ENCODE results near the gene ELAPOR1. TPM values are rescaled to one million over a fixed set of nuclear protein-coding genes. Genes with fewer than 3 reads are reported as not detected.

The ELAPOR1 gene
- total RNA-seq, 1 donor from 2014 or later: 0.83 TPM

GRCh38 chr1:109116286-109116685 lies 2.4 kb downstream of the ELAPOR1 start:
- Mint-ChIP-seq H3K36me3 (ENCODE audit: unreplicated experiment) (peaks cover 3% of the 10 kb centered on the region), H3K4me1 (ENCODE audit: unreplicated experiment) (peaks cover 15% of the 10 kb centered on the region), H3K27me3 (ENCODE audit: unreplicated experiment) (peaks cover 54% of the 10 kb centered on the region), H3K27ac (ENCODE audit: unreplicated experiment) (no peak overlapping the region), H3K9me3 (ENCODE audit: unreplicated experiment) (no peaks in the 10 kb centered on the region), H3K4me3 (ENCODE audit: unreplicated experiment) (no peak overlapping the region)
- DNase-seq (ENCODE audit: extremely low spot score, unreplicated experiment): no peak
- TF ChIP-seq CTCF (IDR thresholded peaks at IDR 0.05): no peak

GRCh38 chr1:109118089-109118488 lies 4.2 kb downstream of the ELAPOR1 start:
- H3K27me3 Mint-ChIP-seq (ENCODE audit: unreplicated experiment): peaks cover 46% of the 10 kb centered on the region
- TF ChIP-seq CTCF (IDR thresholded peaks at IDR 0.05): no peak
- no peak overlapping the region for H3K27ac Mint-ChIP-seq (ENCODE audit: unreplicated experiment)
- no peak overlapping the region for H3K4me3 Mint-ChIP-seq (ENCODE audit: unreplicated experiment)
- peaks cover 9% of the 10 kb centered on the region for H3K4me1 Mint-ChIP-seq (ENCODE audit: unreplicated experiment)
- no peaks in the 10 kb centered on the region for H3K9me3 Mint-ChIP-seq (ENCODE audit: unreplicated experiment)
- no peak for DNase-seq (ENCODE audit: extremely low spot score, unreplicated experiment)
- peaks cover 3% of the 10 kb centered on the region for H3K36me3 Mint-ChIP-seq (ENCODE audit: unreplicated experiment)

GRCh38 chr1:109120356-109120755 lies 6.4 kb downstream of the ELAPOR1 start:
- Mint-ChIP-seq H3K27me3 (ENCODE audit: unreplicated experiment) (peaks cover 32% of the 10 kb centered on the region), H3K4me1 (ENCODE audit: unreplicated experiment) (no peaks in the 10 kb centered on the region)

GRCh38 chr1:109131059-109131458 lies 17.1 kb downstream of the ELAPOR1 start:
- no peak overlapping the region for H3K4me3 Mint-ChIP-seq (ENCODE audit: unreplicated experiment)
- no peak for TF ChIP-seq CTCF (IDR thresholded peaks at IDR 0.05)
- DNase-seq (ENCODE audit: extremely low spot score, unreplicated experiment): no peak
- no peaks in the 10 kb centered on the region for H3K4me1 Mint-ChIP-seq (ENCODE audit: unreplicated experiment)
- H3K9me3 Mint-ChIP-seq (ENCODE audit: unreplicated experiment): no peaks in the 10 kb centered on the region
- no peaks in the 10 kb centered on the region for H3K27me3 Mint-ChIP-seq (ENCODE audit: unreplicated experiment)
- H3K36me3 Mint-ChIP-seq (ENCODE audit: unreplicated experiment): no peaks in the 10 kb centered on the region
- H3K27ac Mint-ChIP-seq (ENCODE audit: unreplicated experiment): no peak overlapping the region

More at GRCh38 chr1:109120356-109120755, 6.4 kb downstream of the ELAPOR1 start:
- no peak for DNase-seq (ENCODE audit: extremely low spot score, unreplicated experiment)
- H3K9me3 Mint-ChIP-seq (ENCODE audit: unreplicated experiment): no peaks in the 10 kb centered on the region
- TF ChIP-seq CTCF (IDR thresholded peaks at IDR 0.05): no peak
- H3K27ac Mint-ChIP-seq (ENCODE audit: unreplicated experiment): no peak overlapping the region
- no peaks in the 10 kb centered on the region for H3K36me3 Mint-ChIP-seq (ENCODE audit: unreplicated experiment)
- H3K4me3 Mint-ChIP-seq (ENCODE audit: unreplicated experiment): no peak overlapping the region

GRCh38 chr1:109131800-109132199 lies 17.9 kb downstream of the ELAPOR1 start:
- H3K27me3 Mint-ChIP-seq (ENCODE audit: unreplicated experiment): no peaks in the 10 kb centered on the region
- no peak for DNase-seq (ENCODE audit: extremely low spot score, unreplicated experiment)
- H3K27ac Mint-ChIP-seq (ENCODE audit: unreplicated experiment): no peak overlapping the region
- H3K4me3 Mint-ChIP-seq (ENCODE audit: unreplicated experiment): no peak overlapping the region
- H3K36me3 Mint-ChIP-seq (ENCODE audit: unreplicated experiment): no peaks in the 10 kb centered on the region
- TF ChIP-seq CTCF (IDR thresholded peaks at IDR 0.05): no peak
- H3K4me1 Mint-ChIP-seq (ENCODE audit: unreplicated experiment): no peaks in the 10 kb centered on the region
- no peaks in the 10 kb centered on the region for H3K9me3 Mint-ChIP-seq (ENCODE audit: unreplicated experiment)
